ENCODE data around the gene FEN1.

FEN1 gene

DNA sequence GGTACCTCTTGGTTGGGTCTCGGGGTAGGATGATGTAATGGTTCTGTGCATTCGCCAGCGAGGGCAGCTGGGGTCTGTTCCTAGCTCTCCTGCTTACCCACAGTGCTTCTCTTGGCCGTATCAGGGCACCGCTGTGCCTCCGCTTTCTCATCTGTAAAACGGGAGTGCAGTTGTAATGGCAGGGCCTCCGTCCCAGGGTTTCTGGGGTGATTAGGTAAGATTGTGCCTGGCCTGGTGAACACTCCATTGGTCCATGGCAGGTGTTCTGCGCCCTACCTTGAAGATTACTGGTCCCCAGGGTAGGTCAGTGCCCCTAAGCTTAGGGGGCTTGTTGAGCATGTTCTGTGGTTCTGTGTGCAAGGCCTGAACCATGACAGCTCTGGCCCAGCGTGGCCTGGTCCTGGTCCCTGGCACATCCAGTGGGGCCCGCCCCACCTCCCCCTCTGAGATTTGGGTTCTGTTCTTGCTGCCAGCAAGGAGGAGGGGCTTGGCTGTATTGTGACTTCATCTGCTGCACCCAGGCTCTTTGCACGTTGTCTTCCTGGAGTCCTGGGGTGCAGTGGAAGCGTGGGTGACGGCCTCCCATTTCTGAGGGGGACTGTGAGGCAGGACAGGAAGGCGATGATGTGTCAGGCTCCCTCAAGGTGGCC is 35.4 kb upstream of the FEN1 start:
- no peak for DNase-seq (ENCODE audit: low spot score)

DNA sequence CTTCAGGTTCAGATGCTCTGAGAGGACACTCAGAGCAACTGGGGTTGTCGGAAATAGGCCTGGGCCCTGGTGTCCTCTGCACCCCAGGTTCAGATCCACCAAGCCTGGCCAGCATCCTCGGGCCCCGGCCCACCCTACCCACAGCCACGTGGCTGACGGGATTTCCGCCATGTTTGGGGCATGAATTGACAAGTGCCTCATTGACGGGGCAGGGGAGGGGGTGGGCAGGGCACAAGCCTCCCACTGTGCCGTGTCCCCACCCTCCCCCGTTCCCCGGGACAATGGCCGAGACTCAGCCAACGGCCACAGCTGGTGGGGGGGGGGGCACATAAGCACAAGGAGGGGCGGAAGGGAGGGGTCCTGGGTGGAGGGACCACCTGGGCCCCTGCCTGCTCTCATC is 31.8 kb upstream of the FEN1 start:
- DNase-seq (ENCODE audit: low spot score): no peak

DNA sequence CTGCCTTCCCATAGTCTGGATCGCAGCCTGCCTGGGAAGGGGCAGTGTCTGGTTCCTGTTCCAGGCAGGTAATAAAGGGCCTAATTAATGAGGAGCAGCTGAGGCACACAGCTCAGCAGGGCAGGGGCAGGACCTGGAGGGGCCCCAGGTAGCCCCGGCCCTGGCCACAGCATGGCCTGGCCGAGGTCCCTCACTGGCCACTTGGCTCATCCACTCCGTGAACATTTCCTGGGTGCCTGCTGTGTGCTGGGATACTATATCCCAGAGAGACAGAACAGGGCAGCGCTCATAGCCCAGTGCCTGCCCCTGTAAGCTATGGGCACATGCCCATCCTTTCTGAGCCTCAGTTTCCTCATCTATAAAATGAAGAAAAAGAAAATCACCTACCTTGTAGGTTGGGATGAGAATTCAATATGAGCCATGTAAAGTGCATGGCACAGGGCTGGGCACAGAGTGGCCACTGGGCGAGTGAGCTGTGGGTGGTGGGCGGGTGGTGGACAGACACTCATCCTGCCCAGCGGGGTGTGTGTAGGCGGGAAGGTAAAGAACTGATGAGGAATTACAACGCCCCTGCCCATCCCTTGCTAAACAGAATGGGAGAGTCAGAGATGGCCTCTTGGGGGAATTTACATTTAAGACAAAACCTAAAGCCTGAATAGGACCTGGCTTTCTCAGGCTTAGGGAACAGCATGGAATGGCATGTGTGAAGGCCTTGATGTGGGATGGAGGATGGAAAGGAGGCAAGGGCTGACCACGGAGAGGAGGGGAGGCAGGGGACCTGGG is 31.1 kb upstream of the FEN1 start:
- no peak for DNase-seq (ENCODE audit: low spot score)

DNA sequence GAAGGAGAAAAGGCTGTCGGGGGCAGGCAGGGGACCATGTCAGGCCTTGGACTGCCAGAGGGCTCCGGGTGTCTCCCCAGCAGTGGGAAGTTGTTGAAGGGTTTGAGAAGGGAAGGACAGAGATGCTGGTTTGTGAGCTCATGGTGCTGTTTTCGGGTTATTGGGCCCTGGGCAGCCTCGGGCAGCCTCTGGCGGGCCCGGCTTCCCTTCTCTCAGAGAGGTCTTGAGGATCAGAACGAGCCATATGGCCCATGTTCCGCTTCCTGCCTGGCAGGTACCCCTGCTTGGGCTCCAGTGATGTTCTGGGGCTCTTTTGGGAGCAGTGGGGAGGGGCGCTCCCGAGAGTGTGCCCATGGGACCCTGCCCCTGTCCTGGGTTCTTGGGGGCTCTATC is 30.5 kb upstream of the FEN1 start:
- no peak for DNase-seq (ENCODE audit: low spot score)

DNA sequence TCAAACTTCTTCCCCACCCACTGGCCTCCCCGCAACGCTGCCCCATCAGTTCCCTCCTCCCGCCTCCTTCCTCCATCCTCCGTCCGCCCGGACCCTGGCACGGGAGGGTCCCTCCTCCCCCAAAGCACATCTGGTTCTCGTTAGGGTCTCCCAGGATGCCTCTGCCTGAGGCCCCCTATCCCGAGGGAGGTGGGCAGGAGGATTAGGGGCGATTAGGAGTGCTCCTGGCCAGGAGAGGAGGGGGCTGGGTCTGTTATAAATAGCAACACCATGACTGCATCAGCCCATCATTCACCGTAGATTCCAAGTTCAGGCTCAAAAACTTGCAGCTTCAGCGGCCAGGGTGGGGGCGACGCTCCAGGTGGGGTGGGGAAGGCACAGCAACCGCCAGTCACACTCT is 29.9 kb upstream of the FEN1 start:
- DNase-seq (ENCODE audit: low spot score): no peak

DNA sequence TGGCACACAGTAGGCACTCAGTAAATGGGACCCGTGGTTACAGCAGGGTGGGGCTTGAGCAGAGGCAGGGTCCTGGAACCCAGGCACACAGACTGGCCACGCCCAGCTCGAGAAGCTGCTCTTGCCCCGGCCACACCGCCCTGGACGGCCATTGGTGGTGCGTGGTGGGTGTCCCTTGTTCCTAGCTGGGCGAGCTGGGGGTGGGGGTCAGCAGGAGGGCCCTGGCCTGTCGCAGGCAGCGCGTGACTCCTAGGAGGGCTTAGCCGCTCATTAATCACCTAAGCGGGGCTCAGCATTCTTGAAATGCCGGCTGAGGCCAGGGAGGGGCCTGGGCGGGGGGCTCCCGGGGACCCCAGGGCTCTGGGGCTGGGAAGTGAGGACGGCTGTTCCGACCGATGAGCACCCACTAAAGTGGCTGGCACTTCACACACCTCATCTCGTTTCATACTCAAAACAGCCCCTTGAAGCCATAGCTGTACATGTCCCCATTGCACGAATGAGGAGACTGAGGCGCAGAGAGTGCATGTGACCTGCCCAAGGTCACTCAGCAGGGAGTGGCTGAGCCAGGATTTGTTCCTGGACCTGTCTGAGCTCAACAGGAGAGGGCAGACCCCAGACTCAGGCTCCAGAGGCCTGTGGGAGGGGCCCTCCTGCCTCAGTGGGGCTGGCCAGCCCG is 28.6 kb upstream of the FEN1 start:
- DNase-seq (ENCODE audit: low spot score): no peak

DNA sequence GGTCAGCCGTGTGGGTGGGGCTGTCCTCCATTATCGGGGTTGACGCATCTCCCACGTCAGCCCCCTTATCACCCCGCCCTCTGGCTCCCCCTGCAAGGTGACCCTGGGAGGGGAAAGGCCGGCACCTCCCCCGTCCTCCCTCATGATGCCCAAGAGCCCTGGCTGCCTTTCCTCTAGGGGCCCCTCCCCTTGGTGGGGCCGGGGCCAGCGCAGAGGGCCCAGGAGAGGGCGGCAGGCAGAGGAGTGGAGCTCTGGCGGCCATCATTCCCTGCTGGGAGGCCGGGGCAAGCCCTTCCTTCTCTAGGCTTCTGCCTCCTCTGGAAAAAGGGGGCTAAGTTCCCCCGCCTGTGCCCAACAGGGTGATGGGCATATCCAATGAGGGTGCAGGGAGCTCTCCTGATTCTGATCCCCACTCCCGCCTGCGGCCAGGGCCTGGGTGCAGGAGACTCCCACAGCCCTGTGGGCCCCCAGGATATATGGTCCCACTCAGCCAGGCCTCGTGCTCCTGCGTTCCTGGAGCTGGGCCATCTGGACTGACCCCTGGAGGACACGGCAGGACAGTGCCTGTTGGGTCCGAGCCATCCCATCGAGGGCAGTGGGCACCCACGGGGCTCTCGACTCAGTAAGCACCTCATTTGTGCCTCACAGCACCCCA is 28.0 kb upstream of the FEN1 start:
- DNase-seq (ENCODE audit: low spot score): no peak

DNA sequence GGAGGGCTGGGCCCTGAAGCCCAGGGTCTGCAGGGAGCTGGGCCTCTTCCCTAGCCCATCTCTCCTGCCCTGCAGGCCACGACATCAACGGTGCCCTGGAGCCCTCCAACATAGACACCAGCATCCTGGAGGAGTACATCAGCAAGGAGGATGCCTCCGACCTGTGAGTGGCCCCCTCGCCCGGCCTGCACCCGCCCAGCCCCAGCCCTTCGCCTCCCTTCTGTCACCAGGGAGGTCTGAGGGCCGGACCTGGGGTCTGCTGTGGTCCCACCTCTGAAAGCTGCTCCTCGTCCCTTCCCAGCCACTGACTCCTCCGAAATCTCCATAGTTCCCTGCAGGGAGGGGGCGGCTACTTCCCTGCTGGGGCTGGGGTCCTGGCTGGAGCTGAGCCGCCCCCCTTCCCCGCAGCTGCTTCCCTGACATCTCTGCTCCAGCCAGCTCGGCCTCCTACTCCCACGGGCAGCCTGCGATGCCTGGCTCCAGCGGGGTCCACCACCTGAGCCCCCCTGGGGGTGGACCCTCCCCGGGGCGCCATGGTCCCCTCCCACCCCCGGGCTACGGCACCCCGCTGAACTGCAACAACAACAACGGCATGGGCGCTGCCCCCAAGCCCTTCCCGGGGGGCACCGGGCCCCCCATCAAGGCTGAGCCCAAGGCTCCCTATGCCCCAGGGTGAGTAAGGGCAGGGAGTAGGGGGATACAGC is 27.0 kb upstream of the FEN1 start:
- DNase-seq (ENCODE audit: low spot score): no peak

DNA sequence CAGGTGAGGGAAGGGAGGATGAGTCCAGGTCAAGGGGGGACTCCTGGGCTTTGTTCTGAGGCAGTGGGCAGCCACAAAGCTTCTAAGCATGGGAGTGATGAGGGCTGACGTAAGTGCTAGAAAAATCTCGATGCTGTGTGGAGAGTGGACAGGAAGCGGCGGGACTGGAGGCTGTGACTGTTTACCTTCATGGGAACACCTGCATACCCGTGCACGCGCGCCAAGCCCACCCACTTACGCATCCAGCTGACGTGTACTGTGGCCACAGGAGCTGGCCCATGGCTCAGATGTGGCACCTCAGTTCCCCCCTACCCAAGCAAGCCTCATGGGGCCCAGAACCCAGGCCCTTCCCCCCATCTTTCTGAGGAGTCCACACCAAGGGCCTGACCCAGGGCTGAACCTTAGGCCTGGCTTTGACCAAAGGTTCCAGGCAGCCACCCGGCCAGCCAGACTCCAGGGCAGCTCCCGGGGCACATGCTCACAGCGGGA is 26.3 kb upstream of the FEN1 start:
- no peak for DNase-seq (ENCODE audit: low spot score)

DNA sequence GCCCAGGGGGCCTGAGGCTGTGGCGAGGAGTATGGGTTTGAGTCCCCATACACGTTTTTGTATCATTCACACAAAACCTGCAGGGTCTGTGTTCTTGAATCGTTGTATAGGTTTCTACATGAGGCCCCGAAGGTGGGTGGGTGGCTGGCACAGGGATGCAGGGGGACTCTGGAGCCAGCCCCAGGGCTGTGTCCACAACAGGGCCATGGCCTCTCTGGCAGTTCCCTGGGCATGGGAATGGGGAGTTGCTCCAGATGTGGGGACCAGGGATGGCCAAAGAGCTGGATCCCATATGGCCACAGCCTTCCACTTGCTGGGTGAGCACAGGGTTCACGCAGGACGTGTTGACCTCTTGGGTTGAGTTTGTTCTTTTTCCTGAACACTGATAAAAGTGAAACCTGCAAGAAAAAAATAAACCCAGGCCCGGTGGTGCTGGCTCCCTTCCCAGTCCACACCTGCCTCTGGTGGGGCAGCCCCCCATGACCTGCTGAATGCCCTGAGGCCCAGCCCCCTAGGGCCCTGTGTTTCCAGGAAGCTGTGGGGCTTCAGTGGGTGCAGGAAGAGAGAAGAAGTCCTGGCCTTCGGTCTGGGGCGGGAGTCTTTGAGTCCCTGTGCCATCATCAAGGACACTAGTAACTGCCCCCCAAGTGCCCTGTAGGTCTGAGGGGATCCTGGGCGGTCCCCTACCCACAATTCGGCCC is 24.2 kb upstream of the FEN1 start:
- DNase-seq (ENCODE audit: low spot score): no peak

DNA sequence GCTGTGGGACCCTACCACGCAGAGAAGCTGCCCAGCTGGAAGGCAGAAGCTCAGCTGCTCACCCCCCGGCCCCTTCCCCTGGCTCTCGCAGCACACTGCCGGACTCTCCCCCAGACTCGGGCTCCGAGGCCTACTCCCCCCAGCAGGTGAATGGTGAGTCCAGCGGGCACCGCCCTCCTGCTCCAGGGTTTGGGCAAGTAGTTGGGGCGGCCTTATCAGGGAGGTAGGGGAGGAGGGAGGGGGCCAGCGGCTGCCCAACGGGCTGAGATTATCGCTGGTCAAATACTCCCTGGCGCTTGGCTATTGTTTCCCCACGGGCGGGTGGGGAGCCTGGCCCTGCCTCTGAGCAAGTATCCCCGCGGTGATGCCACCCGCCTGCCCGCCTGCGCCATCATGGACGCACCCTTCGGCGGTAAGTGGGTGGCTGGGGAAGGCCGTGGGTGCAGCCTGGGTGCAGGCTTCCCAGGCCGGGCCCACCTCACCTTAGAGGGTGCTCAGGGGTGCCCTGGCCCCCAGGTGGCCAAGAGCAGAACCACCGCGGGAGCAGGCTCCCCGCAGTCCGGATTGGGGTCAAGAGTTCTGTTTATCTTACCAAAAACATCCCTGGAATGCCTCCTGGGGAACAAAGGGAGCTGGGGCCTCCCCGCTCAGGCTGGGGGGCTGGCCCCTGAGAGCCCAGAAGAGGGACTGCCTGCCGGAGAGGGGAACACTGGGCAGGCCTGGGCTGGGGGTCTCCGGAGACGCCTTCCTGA is 23.4 kb upstream of the FEN1 start:
- DNase-seq (ENCODE audit: low spot score): peak; percentile 74

DNA sequence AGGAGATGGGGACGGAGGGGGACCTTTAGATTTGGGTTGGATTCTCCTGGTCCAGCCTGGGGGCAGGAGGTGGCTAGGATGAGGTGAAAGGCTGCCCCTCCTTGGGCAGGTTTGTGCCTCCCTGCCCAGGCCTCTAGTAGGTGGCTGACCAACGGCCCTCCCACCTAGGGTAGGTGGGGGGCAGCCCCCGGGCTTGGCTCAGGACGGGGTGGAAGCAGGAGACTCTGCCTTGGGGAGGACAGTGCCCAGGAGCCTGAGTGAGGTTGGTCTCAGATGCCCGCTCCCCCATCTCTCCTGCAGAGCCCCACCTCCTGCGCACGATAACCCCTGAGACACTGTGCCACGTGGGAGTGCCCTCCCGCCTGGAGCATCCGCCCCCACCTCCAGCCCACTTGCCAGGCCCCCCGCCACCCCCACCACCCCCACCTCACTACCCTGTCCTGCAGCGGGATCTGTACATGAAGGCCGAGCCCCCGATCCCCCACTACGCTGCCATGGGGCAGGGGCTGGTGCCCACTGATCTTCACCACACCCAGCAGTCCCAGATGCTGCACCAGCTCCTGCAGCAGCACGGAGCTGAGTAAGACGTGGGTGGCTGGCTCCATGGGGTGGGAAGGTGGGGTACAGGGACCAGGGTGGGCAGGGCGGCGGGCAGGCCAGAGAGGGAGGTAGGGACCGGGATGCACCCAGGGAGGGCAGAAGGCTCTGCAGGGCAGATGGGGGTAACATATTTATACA is 22.6 kb upstream of the FEN1 start:
- DNase-seq (ENCODE audit: low spot score): no peak

DNA sequence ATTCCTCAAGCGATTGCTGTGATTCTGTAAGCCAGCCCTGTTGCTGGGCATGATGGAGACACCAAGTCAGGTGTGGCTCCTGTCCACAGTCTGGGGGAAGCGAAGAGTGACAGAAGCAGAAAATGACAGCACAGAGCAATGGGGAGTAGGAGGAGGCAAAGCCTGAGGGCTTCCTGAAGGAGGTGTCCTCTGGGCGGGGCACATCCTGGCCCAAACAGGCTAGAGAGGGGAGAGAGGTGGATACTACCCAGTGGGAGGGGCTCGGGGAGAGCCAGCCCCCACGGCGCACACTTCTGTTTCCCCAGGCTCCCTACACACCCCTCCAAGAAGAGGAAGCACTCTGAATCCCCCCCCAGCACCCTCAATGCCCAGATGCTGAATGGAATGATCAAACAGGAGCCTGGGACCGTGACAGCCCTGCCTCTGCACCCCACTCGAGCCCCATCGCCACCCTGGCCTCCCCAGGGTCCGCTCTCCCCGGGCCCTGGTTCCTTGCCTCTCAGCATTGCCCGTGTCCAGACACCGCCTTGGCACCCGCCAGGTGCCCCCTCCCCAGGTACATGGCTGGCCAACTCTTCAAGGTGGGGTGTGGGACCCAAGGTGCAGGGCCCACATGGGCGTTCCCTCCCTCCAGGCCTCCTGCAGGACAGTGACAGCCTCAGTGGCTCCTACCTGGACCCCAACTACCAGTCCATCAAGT is 21.4 kb upstream of the FEN1 start:
- no peak for DNase-seq (ENCODE audit: low spot score)

DNA sequence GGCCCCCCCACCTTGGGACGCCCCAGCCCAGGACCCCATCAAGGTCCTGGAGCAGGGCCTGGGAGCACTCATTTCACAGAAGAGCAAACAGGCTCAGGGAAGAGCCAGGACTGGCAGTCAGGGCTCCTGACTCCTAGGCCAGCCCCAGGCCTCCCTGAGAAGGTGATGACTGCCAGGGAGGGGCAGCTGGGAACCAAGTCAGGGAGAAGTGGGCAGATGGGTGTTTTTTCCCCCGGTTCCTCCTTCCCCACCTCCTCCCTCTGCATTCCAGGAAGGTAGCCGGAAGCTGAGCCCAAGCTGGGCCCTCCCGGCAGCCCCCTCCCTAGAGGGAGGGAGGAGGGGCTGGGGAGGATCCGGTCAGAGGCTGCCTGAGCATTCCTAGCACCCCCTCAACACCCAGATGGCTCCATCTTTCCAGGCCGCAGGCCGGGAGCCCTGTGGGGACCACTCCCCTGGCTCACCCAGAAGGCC is 20.7 kb upstream of the FEN1 start:
- DNase-seq (ENCODE audit: low spot score): no peak

DNA sequence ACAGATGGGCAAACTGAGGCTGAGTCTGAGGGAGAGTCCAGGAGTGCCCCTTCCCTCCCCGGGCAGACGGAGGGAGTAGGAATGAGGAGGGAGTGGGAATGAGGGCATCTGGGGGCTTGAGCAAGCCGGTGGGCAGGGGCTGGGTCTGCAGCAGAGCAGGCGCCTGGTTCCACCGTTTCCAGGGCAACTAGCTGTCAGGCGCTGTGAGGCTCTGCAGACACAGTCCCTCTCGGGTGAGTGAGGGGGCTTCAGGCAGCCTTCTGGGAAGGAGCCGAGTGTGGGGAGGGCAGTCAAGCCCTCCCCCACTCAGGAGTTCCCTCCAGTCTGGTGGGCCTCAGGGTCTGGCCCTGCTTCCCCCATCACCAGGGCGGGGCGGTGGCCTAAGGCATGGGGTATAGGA is 19.4 kb upstream of the FEN1 start:
- no peak for DNase-seq (ENCODE audit: low spot score)

DNA sequence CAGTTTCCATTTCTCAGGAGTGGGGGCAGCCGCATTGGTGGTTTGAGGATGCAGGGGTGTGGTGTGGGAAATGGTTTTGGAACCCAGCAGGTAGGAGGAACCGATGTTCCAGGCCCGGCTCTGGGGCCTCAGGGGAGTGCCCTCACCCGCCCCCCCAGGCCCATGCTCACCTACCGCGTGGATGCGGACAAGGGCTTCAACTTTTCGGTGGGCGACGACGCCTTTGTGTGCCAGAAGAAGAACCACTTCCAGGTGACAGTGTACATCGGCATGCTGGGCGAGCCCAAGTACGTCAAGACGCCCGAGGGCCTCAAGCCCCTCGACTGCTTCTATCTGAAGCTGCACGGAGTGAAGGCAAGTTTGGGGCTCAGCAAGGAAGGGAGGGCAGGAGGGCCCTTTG is 18.9 kb upstream of the FEN1 start:
- DNase-seq (ENCODE audit: low spot score): no peak

DNA sequence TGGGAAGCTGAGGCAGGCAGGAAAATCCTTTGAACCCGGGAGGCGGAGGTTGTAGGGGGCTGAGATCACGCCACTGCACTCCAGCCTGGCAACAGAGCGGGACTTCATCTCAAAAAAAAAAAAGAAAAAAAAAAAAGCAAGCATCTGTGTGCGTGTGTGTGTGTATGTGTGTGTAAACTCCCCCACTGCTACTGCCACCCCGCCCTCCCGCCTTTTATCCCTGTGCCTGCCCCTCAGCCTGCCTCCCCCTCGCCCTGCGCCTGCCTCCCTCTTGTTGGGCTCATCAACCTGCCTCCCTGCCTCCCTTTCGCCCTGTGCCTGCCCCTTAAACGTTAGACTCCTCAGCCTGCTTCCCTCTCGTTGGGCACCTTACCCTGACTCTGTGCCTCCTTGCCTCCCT is 18.3 kb upstream of the FEN1 start:
- DNase-seq (ENCODE audit: low spot score): no peak

DNA sequence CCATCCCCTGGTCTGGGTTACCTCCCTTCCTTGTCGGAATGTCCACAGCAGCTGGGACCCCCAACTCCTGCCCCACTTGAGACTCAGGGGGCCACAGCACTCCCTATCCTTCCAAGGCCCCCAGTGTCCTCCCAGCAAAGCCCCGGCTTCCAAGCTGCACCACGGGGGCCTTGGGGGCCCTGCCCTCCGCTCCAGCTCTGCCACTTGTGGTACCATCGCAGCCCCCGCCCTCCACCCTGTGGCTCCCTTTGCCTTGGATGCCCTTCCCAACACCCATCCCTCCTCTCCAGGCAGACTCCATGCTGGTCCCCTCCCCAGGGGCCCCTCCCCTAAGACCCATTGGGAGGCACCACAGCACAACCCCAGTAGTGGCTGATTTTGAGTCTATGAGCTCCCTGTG is 17.6 kb upstream of the FEN1 start:
- no peak for DNase-seq (ENCODE audit: low spot score)
